ENCODE results near the gene ANKS1B. TPM values are rescaled to one million over a fixed set of nuclear protein-coding genes. Genes with fewer than 3 reads are reported as not detected.
"Not testable (repeated sequence)": the region's sequence is repeated elsewhere in the genome, so short reads cannot be mapped to it uniquely, and the experiment has no call there.

ANKS1B gene
- total RNA-seq, 2 experiments from 2014 or later: 0.30 to 1.3 TPM

DNA sequence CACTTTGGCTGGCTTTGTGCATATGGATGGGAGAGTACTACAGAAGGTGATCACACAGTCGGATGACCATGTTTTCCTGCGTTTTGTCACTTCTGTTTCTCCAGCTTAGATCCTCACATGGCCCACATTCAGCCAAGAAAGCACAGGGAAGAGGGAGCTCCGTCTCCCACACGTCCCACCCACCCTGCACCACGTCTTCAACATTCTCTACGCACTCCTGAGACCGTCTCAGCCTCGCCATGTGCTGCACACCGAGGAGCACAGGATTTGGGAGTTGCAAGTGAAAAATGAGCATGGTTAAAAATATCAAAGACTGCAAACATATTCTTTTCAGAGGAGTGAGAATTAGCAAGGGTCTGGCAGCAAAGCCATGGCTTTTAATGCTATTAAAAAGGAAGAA is 1217.5 kb downstream of the ANKS1B start:
- ChIA-PET CTCF (no interaction called here), POLR2A (no interaction called here)
- H3K36me3 Mint-ChIP-seq (ENCODE audit: low read depth): no peaks in the 10 kb centered on the region
- H3K9me3 Mint-ChIP-seq: no peaks in the 10 kb centered on the region
- no peak overlapping the region for H3K27ac Mint-ChIP-seq
- peaks cover 4% of the 10 kb centered on the region for H3K27me3 Mint-ChIP-seq
- DNase-seq: no peak
- H3K4me1 Mint-ChIP-seq: no peaks in the 10 kb centered on the region
- no peak overlapping the region for H3K4me3 Mint-ChIP-seq

DNA sequence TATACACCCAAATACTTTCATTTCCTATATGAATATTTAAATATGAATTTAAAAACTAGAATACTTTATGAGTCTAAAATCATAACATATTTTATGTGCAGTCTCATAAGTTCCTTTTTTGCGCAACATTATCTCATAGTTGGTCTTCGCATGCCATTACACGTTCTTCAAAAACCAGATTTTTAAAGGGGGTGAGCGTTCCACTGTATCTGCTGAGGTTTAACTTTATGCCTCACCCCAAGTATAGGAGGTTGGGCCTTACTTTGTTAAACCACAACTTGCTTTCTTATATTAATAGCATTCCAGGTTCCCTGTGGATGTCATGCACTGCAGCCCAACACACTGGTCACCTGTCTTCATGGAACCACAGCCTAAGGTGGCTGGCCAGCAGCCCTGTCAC is 1221.1 kb downstream of the ANKS1B start:
- Mint-ChIP-seq H3K4me3 (no peak overlapping the region), H3K4me1 (no peaks in the 10 kb centered on the region), H3K27me3 (peaks cover 4% of the 10 kb centered on the region), H3K27ac (no peak overlapping the region), H3K9me3 (no peaks in the 10 kb centered on the region), H3K36me3 (ENCODE audit: low read depth) (no peaks in the 10 kb centered on the region)
- no peak for DNase-seq
- ChIA-PET CTCF (no interaction called here), POLR2A (no interaction called here)

DNA sequence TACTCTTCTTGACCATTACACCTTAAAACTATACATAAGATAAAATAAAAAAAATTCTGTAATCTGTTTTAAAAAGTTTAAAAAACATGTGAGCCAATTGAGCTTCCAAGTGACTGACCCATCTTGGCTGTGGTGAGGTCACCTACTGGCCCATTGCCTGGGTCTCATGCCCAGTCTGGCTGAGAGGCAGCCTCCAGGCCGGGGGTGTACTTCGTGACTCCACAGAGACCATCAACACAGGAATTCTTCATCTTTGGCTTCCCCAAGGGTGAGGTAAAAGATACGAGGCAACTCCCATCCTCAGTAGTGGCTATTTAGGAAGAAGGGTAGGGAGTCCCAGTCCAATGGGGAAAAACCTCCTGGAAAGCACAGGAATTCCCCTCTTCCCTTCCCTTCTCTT is 1226.4 kb downstream of the ANKS1B start:
- ChIA-PET POLR2A (no interaction called here), CTCF (no interaction called here)
- Mint-ChIP-seq H3K4me1 (peaks cover 16% of the 10 kb centered on the region), H3K27ac (no peak overlapping the region), H3K27me3 (no peaks in the 10 kb centered on the region), H3K4me3 (no peak overlapping the region), H3K9me3 (no peaks in the 10 kb centered on the region), H3K36me3 (ENCODE audit: low read depth) (no peaks in the 10 kb centered on the region)
- DNase-seq: no peak

DNA sequence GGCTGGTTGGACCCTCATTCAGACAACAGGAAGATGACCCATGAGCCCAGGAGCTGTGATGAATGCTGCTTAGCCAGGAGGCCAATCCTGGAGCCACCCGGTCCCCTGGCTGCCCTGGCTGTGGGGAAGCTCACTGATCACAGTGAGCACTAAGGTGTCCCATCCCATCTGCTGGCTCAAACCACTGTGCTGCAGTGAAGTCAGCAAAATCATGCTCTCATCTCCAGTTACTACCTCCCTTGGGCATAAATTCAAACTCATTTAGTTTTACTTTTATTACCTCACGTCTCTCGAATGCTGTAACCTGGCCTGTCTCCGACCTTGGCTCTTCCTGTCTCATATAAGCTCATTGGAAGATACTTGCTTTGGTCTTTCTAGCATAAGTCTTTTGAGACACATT is 1227.3 kb downstream of the ANKS1B start:
- DNase-seq: no peak
- no peaks in the 10 kb centered on the region for H3K27me3 Mint-ChIP-seq
- no peak overlapping the region for H3K4me3 Mint-ChIP-seq
- H3K36me3 Mint-ChIP-seq (ENCODE audit: low read depth): no peaks in the 10 kb centered on the region
- H3K4me1 Mint-ChIP-seq: peaks cover 22% of the 10 kb centered on the region
- ChIA-PET POLR2A (no interaction called here), CTCF (no interaction called here)
- no peak overlapping the region for H3K27ac Mint-ChIP-seq
- H3K9me3 Mint-ChIP-seq: no peaks in the 10 kb centered on the region

DNA sequence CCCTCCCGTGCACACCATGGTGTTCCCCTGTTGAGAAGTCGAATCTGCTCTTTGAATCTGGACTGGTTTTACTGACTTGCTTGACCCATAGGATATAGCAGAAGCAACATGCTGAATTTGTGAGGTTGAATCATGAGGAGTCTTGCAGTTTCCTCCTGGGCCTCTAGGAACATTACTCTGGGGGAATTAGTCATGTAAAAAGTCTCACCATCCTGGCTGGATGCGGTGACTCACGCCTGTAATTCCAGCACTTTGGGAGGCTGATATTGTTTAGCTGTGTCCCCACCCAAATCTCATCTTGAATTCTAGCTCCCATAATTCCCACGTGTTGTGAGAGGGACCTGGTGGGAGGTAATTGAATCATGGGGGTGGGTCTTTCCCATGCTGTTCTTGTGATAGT is 1228.9 kb downstream of the ANKS1B start:
- peaks cover 22% of the 10 kb centered on the region for H3K4me1 Mint-ChIP-seq
- CTCF ChIA-PET: not testable (repeated sequence)

DNA sequence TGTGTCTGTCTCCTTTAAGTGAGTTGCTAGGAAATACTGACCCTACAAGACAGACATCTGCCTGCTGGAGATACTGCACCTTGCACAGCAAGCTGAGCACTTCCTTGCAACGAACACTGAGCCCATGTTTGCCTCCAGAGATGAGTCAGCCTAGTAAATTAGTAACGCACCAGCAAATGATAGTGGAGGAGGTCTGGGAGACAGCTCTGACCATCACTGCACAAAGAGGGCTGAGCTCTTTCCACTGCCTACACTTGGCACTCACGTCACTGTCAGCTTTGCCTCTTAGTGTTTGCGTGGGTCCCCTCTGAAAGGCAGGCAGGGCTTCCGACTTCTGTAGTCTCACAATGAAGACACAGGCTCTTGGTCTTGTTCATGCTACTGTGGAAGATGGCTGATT is 1230.6 kb downstream of the ANKS1B start:
- CTCF ChIA-PET: interaction anchor here (1.6 kb wide), 1 partner anchor 12 kb away, joined by 5 read pairs; no protein-coding TSS in a partner anchor
- Mint-ChIP-seq H3K4me3 (no peak overlapping the region), H3K27me3 (no peaks in the 10 kb centered on the region), H3K27ac (peak overlapping the region; percentile 36), H3K36me3 (ENCODE audit: low read depth) (no peaks in the 10 kb centered on the region), H3K9me3 (no peaks in the 10 kb centered on the region), H3K4me1 (peaks cover 22% of the 10 kb centered on the region)
- peak; percentile 52 for DNase-seq
- POLR2A ChIA-PET: interaction anchor here (0.6 to 1.7 kb wide), 4 partner anchors 12 to 161 kb away, joined by 3 to 7 read pairs (median 5); partner anchors contain the start of genes APAF1 and IKBIP

More for the DNA sequence above, 1228.9 kb downstream of the ANKS1B start:
- DNase-seq; POLR2A ChIA-PET; H3K27me3 Mint-ChIP-seq; H3K9me3 Mint-ChIP-seq; H3K27ac Mint-ChIP-seq; H3K4me3 Mint-ChIP-seq; H3K36me3 Mint-ChIP-seq (ENCODE audit: low read depth): not testable (repeated sequence)

DNA sequence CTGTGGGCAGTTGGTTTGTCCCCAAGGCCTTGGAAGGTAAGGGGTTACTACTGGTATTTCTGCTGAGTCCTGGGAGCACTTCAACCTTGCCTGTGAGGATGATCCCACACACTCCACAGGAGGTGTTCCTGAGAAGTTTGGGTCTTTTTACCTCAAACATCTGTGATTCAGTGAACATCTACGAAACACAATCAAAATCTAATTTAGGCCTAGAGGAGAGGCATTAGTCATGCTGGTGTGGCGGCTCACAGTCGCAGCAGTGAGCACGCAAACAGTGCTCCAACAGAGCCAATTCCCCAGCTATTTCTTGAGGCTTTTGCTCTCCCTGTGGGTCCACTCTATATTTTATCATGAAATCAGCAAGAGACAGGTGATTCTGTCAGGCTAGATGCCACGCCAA is 1232.0 kb downstream of the ANKS1B start:
- CTCF ChIA-PET: interaction anchor here (1.1 to 2.0 kb wide), 3 partner anchors 12 to 28 kb away, joined by 3 to 6 read pairs (median 4); no protein-coding TSS in a partner anchor
- no peak overlapping the region for H3K27ac Mint-ChIP-seq
- H3K9me3 Mint-ChIP-seq: no peaks in the 10 kb centered on the region
- H3K4me3 Mint-ChIP-seq: no peak overlapping the region
- peaks cover 22% of the 10 kb centered on the region for H3K4me1 Mint-ChIP-seq
- H3K36me3 Mint-ChIP-seq (ENCODE audit: low read depth): no peaks in the 10 kb centered on the region
- DNase-seq: no peak
- H3K27me3 Mint-ChIP-seq: no peaks in the 10 kb centered on the region
- POLR2A ChIA-PET: no interaction called here

DNA sequence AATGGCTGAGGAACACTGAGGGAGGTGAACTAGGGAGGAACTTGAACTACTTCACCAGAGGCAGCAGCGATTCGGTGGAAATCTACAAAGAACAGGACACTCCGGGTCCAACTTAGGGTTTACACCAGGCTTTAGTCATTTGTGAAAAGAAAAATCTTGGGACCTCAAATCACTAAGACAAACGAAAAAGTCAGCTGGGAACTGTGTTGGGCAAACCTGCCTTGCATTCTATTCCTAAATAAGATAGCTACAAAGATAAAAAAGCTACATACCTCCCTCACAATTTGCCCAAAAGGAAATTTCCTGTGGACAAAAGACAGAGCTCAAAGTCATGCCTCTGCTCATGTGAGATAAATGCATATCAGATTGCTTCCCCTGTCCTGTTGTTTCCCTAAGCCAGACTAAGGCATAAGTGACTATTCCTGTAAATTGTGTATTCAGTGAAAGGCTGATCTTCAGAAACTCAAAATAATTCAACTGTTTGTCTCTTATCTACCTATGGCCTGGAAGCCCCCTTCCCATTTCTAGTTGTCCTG is 1233.1 kb downstream of the ANKS1B start:
- H3K4me1 Mint-ChIP-seq: peaks cover 22% of the 10 kb centered on the region
- POLR2A ChIA-PET: interaction anchor here (1.2 to 1.3 kb wide), 2 partner anchors 11 to 13 kb away, joined by 3 read pairs; no protein-coding TSS in a partner anchor
- H3K27me3 Mint-ChIP-seq: peaks cover 6% of the 10 kb centered on the region
- H3K4me3 Mint-ChIP-seq: no peak overlapping the region
- H3K9me3 Mint-ChIP-seq: no peaks in the 10 kb centered on the region
- DNase-seq: no peak
- H3K27ac Mint-ChIP-seq: no peak overlapping the region
- H3K36me3 Mint-ChIP-seq (ENCODE audit: low read depth): no peaks in the 10 kb centered on the region
- CTCF ChIA-PET: interaction anchor here (0.6 to 2.0 kb wide), 3 partner anchors 11 to 326 kb away, joined by 3 to 6 read pairs (median 5); no protein-coding TSS in a partner anchor

DNA sequence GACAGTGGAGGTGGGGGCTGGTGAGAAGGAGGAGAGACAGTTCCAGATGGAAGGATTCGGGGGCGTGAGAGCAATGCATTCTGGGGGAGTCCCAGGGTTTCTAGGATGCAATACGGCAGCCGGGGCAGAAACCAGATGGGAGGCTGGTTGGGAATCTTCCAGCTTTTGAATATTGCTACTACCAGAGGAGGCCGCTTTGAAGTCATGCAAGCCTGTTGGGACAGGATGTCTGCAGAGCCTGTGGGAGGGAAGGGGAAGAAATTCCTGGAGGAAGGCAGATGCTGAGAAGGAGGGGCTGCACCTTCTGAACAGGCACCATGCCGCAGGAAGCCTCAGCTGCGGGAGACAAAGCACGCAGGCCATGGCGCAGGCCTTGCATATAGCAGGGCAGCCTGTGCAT is 1234.2 kb downstream of the ANKS1B start:
- H3K9me3 Mint-ChIP-seq: no peaks in the 10 kb centered on the region
- no peak overlapping the region for H3K4me3 Mint-ChIP-seq
- H3K4me1 Mint-ChIP-seq: peaks cover 30% of the 10 kb centered on the region
- no peak for DNase-seq
- ChIA-PET POLR2A (no interaction called here), CTCF (no interaction called here)
- H3K27ac Mint-ChIP-seq: no peak overlapping the region
- peaks cover 11% of the 10 kb centered on the region for H3K27me3 Mint-ChIP-seq
- no peaks in the 10 kb centered on the region for H3K36me3 Mint-ChIP-seq (ENCODE audit: low read depth)

DNA sequence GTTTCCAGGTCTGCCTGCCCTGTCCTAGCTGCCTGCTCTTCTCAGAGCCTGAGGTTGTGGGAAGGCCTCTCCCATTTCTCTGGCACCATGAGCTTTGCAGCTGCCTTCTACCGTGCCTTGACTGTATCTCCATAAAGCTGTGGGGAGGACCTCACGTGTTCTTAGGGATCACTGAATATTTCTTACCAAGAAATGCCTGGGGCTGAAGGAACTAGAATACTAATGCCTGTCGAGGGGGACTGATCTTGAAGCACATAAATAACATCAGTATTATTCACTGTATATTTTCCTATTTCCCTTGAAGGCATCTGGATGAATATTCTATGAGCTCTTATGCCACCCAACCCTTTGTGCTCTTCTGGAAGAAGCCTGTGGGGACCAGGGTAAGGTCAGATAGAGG is 1236.3 kb downstream of the ANKS1B start:
- ChIA-PET POLR2A (no interaction called here), CTCF (no interaction called here)
- Mint-ChIP-seq H3K27ac (no peak overlapping the region), H3K27me3 (peaks cover 11% of the 10 kb centered on the region), H3K4me3 (no peak overlapping the region), H3K4me1 (peaks cover 23% of the 10 kb centered on the region), H3K9me3 (no peaks in the 10 kb centered on the region), H3K36me3 (ENCODE audit: low read depth) (no peaks in the 10 kb centered on the region)
- no peak for DNase-seq

DNA sequence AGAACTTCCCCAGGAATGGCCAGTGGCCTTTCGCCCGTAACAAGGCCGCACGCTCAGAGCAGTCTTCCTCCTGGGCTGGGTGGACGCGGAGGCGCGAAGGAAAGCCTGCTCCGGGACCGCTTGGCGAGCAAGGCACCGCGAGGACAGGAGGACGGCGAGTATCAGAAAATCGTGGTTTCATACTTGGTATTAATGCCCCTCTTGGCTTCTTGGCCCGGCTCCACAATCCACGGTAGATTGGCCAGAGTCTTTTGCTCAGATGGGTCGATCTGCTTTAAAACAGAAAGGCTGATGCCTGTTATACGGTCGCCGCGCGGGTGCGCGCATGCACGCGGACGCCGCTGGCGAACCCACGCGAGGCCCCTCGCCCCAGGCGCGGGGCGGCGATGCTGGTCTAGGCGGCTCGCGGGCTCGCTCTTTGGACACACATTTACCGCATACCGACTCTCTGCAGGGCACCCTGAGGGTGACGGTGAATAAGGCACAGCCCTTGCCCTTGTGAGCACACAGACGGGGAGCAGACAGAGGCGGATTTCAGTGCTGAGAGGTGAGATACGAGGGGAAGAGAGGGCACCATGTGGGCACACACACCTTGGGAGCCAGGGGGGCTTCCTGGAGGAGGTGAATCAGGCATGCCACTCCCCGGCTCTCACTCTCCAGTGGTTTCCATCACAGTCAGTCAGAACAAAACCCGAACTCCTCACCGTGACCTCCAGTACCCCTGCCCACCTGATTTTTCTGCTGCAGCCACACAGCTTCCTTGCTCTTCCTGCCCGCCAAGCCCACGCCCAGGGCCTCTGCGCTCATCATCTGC is 1239.0 kb downstream of the ANKS1B start:
- ChIA-PET CTCF (no interaction called here), POLR2A (no interaction called here)
- DNase-seq: peak; percentile 50
- H3K27ac Mint-ChIP-seq: peak overlapping the region; percentile 42
- H3K4me3 Mint-ChIP-seq: peak overlapping the region; percentile 73
- H3K9me3 Mint-ChIP-seq: no peaks in the 10 kb centered on the region
- peaks cover 40% of the 10 kb centered on the region for H3K4me1 Mint-ChIP-seq
- no peaks in the 10 kb centered on the region for H3K36me3 Mint-ChIP-seq (ENCODE audit: low read depth)
- peaks cover 11% of the 10 kb centered on the region for H3K27me3 Mint-ChIP-seq

DNA sequence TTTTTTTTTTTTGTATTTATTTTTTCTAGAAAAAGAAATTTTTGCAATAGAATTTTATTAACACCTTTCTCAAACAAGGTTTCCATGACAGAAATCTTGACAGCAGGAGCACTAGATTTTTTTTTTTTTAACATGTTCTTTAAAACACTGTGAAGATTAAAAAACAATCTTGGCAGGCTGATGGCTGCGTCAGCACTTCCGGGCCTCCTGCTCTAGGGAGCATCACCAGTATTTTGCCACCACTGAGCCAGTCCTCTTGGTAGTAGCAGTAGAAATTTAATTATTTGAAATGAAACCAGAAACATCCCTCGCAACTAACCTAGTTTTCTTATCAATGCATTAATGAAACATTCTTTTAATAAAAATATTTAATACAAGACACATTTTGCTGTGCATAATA is 1240.1 kb downstream of the ANKS1B start:
- peak overlapping the region; percentile 73 for H3K4me3 Mint-ChIP-seq
- no peaks in the 10 kb centered on the region for H3K9me3 Mint-ChIP-seq
- ChIA-PET POLR2A (no interaction called here), CTCF (no interaction called here)
- peaks cover 47% of the 10 kb centered on the region for H3K4me1 Mint-ChIP-seq
- peak; percentile 41 for DNase-seq
- no peaks in the 10 kb centered on the region for H3K36me3 Mint-ChIP-seq (ENCODE audit: low read depth)
- peak overlapping the region; percentile 16 for H3K27ac Mint-ChIP-seq
- H3K27me3 Mint-ChIP-seq: peaks cover 11% of the 10 kb centered on the region

DNA sequence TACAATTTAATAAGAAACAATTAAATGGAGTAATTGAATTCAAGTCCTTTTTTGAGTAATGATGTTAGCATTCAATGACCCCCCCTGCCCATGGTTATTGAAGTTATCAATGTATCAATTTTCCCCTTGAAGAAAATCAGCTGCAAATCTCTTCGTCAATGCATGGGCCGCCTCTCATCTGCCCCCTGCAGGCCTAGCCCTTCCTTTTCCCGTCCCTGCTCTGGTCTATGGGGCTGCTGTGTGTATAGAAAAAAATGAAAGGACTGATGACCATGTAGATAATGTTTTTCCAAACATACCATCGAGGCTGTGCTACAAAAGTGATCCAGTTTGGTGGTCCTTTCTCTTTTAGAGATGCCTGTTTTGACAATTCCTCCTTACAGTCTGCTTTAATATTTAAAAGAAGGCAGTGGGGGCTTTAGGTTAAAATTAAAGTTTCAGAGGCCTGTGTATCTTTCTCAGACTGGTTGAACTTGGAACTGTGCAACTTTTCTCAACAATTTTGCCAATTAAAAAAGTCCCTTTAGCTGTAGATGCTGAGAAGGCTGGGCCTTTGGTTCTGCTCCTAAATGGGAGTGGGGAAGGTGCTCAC is 1241.3 kb downstream of the ANKS1B start:
- H3K27ac Mint-ChIP-seq: peak overlapping the region; percentile 60
- POLR2A ChIA-PET: interaction anchor here (1.4 to 1.6 kb wide), 2 partner anchors 10 to 23 kb away, joined by 3 to 7 read pairs; no protein-coding TSS in a partner anchor

More for the DNA sequence above, 1241.3 kb downstream of the ANKS1B start:
- no peak overlapping the region for H3K4me3 Mint-ChIP-seq
- H3K27me3 Mint-ChIP-seq: peaks cover 11% of the 10 kb centered on the region
- no peaks in the 10 kb centered on the region for H3K9me3 Mint-ChIP-seq
- no peaks in the 10 kb centered on the region for H3K36me3 Mint-ChIP-seq (ENCODE audit: low read depth)
- DNase-seq: peak; percentile 63
- H3K4me1 Mint-ChIP-seq: peaks cover 48% of the 10 kb centered on the region
- CTCF ChIA-PET: interaction anchor here (0.6 to 1.7 kb wide), 8 partner anchors 9 to 256 kb away, joined by 3 to 13 read pairs (median 6); no protein-coding TSS in a partner anchor

Data from activated CD4-positive, alpha-beta memory T cell treated with anti-CD3 and anti-CD28 coated beads, Interleukin-2, amount 10 ng/mL, durations not matched to agents 7 days and 5 days (primary cell).